GM20000 (cell line): ENCODE results near the gene MAF.

Experiments
- DNase-seq: peaks from one replicate; pipeline ENCODE4 v3.0.0; 2012; ENCODE audit warnings: low spot score
- TF ChIP-seq, protein P1 (sequence below): IDR thresholded peaks from 2 replicates; pipeline ENCODE4 v1.5.1; 2012; ENCODE audit warnings: mild to moderate bottlenecking, control low read depth; ENCODE audit errors: extremely low read depth, missing control alignments

Gene MAF

DNA sequence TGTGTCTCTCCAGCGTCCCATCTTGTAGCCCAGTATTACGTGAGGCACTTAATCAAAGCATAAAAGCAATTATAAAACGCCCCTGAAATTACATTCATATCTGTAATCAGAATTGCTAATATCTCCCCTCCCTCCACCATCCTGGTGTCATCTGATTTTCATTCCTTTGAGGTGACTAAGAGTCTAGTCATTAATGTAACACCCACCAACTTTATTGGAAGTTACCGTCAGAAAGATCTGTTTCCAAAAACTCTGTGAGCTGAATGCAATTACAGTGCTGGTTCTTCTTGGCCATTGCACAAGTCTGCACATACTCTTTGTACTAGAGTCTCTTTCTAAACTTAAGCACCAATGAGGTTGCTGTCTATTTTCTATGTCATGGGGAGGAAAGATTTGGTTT, 12.5 kb upstream of the MAF start:
- no peak for DNase-seq
- TF ChIP-seq, protein P1, sequence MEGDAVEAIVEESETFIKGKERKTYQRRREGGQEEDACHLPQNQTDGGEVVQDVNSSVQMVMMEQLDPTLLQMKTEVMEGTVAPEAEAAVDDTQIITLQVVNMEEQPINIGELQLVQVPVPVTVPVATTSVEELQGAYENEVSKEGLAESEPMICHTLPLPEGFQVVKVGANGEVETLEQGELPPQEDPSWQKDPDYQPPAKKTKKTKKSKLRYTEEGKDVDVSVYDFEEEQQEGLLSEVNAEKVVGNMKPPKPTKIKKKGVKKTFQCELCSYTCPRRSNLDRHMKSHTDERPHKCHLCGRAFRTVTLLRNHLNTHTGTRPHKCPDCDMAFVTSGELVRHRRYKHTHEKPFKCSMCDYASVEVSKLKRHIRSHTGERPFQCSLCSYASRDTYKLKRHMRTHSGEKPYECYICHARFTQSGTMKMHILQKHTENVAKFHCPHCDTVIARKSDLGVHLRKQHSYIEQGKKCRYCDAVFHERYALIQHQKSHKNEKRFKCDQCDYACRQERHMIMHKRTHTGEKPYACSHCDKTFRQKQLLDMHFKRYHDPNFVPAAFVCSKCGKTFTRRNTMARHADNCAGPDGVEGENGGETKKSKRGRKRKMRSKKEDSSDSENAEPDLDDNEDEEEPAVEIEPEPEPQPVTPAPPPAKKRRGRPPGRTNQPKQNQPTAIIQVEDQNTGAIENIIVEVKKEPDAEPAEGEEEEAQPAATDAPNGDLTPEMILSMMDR: no peak

DNA sequence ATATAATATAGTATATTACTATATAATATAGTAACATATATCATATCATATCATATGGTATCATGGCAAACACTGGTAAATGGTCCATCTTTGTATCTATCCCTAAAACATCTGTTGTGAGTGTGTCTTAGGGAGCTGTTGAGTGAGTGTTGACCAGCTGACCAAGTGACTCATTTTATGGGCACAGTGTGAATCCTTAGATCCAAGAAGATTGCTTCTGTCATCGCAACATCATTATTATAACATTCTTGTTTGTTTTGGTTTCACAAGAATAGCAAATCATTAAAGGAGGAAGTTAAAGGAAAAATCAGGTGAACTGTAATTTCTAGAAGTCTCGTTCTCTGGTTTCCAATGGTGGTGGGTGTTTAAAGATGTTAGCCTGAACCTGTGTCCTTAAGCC, 11.7 kb upstream of the MAF start:
- no peak for DNase-seq
- TF ChIP-seq, protein P1: no peak

DNA sequence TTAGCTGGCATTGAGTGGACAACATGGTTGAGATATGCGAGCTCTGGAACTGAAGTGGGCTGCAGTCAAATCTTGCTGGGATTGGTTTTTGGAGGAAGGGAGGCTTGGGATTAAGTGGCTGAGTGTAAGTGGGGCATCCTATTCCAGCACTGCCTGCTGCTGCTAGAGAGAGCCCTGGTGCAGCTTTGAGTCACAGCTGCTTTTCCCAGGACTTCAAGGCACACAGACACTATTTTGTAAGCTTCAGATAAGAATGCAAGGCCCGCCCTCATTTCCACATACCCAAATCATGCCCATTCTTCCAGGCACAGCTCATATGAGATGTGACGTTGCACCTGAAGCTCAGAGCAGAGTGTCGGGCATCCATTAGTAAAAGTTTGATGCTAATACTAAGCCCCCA, 10.2 kb upstream of the MAF start:
- DNase-seq: no peak
- TF ChIP-seq, protein P1: no peak

DNA sequence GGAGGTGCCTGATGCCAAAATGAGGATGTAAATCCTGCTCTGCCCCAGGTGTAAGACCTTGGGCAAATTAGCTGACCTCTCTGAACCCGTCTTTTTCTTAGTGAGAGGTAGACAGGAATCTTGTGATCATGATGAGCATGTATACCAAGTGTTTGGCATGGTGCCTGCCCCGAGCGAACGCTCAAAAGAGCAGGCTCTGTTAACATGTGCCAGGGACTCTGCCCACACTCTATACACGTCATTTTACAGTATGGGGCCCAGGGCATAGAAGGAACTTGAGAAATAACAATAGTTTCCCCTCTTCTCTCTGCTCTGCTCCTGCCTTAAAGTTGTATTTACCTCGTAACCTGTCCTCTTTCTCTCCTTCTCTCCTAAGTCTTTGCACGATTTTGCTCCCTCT, 9.3 kb upstream of the MAF start:
- DNase-seq: no peak
- TF ChIP-seq, protein P1: no peak

DNA sequence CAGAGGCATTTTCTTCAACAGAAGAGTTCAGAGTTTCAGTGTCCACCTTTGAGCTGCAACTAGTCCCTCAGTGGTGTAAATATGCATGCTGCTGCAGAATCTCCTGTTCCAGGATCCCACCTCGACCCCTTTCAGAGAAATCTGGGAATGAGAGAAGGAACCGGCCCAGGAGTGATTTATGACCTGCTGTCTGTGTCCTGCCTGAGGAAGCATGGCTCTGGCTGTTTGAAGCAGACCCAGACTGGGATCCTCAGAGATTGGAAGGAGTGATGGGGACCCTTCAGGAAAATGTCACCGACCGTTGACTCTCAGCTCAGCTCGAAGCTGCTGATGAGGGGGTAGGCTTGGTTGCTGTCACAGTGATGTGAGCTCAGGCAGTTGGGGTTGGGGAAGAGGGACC, 8.4 kb upstream of the MAF start:
- TF ChIP-seq, protein P1: no peak
- no peak for DNase-seq

DNA sequence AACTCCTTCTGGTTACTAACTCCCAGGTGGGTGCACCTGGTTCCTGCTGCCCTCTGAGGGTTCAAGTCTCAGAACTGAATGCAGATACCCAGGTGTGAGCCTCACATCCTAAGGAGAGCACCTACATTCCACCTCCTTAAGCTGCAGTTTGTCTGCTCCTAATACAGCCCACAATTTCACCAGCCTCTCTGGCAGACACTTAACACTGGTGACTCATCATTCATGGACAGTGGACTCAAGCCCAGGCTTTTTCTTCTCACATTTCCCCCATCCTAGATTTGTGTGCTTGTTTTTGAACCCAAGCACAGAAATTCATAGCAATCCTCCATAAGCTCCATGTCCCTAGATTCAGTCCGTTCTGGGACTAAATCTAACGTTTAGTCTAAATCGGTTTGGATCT, 7.0 kb upstream of the MAF start:
- no peak for DNase-seq

DNA sequence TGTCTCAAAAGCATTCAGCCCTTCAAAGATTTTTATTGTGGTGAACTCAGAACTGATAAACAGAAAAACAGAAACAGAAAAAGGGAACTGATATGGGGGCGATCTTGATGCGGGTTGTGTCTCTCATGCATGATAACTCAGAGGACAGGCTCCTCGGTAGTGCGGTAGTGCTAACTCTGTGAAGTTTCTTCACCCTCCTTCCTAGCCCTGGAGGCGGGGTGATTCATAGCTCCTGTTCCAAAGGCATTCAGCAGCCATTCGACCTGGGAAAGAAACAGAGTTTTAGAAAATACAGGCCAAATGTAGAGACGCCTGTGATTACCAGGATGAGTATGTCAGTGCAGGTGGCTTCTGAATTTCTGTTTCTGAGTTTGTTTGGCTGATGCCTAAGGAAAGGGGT, 5.5 kb upstream of the MAF start:
- TF ChIP-seq, protein P1: no peak
- DNase-seq: no peak

More for the DNA sequence above, 7.0 kb upstream of the MAF start:
- TF ChIP-seq, protein P1: no peak
